Lung (tissue), 12 donors: ENCODE data around the gene STAT5B. TPM values are rescaled to one million over a fixed set of nuclear protein-coding genes. Genes with fewer than 3 reads are reported as not detected.

Experiments used
- ATAC-seq: fragments of 200-7000 bp; cut with Tn5 transposase; one replicate; pipeline ENCODE4 v1.9.1; 2020; ENCODE audit warnings: moderate number of reproducible peaks; ENCODE audit not compliant: insufficient read depth, low FRiP score
- DNase-seq, 3 donors: peaks; one replicate each; pipeline ENCODE4 v3.0.0-alpha.2; 2013 to 2017
- H3K27ac ChIP-seq, 2 donors: one replicate each; pipeline ENCODE4 v1.5.1; 2013; ENCODE audit warnings: mild to moderate bottlenecking in 2 of 2, moderate library complexity in 2 of 2, control low read depth in 1 of 2, inconsistent platforms in 1 of 2, low read depth in 1 of 2, low read length in 1 of 2
- H3K27me3 ChIP-seq, 3 donors: one replicate each; pipeline ENCODE4 v1.5.1; 2013; ENCODE audit warnings: low read length in 2 of 3; ENCODE audit not compliant: control insufficient read depth in 3 of 3, insufficient read depth in 3 of 3
- H3K36me3 ChIP-seq, 4 donors: one replicate each; pipeline ENCODE4 v1.5.1; 2013; ENCODE audit warnings: low read length in 4 of 4, mild to moderate bottlenecking in 1 of 4, moderate library complexity in 1 of 4; ENCODE audit not compliant: control insufficient read depth in 4 of 4, insufficient read depth in 4 of 4
- H3K4me1 ChIP-seq, 5 donors: one replicate each; pipeline ENCODE4 v1.5.1; 2013; ENCODE audit warnings: low read length in 5 of 5, mild to moderate bottlenecking in 2 of 5, moderate library complexity in 1 of 5; ENCODE audit not compliant: control insufficient read depth in 5 of 5, insufficient read depth in 5 of 5
- H3K4me3 ChIP-seq: one replicate; pipeline ENCODE4 v1.5.1; 2013; ENCODE audit warnings: mild to moderate bottlenecking, control low read depth, moderate library complexity
- H3K9ac ChIP-seq, 2 donors: one replicate each; pipeline ENCODE4 v1.5.1; 2013; ENCODE audit warnings: low read length in 2 of 2, control low read depth in 1 of 2; ENCODE audit not compliant: insufficient read depth in 1 of 2
- H3K9me3 ChIP-seq, 4 donors: one replicate each; pipeline ENCODE4 v1.5.1; 2013; ENCODE audit warnings: low read length in 3 of 4, mild to moderate bottlenecking in 1 of 4, moderate library complexity in 1 of 4; ENCODE audit not compliant: control insufficient read depth in 4 of 4, insufficient read depth in 3 of 4
- WGBS, 2 donors: extraction: QIAGEN DNeasy Blood & Tissue Kit; methylation state at CpG; one replicate each; pipeline ENCODE4 v1.1.7; 2013; 5-methylcytosine and 5-hydroxymethylcytosine counted together
- polyA plus RNA-seq, 2 donors: library from polyadenylated mRNA; stranded (reverse); fragments of 200-250 nt; gene quantifications; one replicate each; pipeline ENCODE4 v1.2.1, GENCODE V29; 2013
- total RNA-seq, 2 donors: library from RNA; depleted of rRNA in 1 of 2; stranded (reverse); fragments of >200 nt in 1 of 2; gene quantifications; one replicate each; pipeline ENCODE4 v1.2.1, GENCODE V29; 2014 to 2021
- TF ChIP-seq, protein P1 (sequence below): IDR thresholded peaks from 2 replicates; pipeline ENCODE4 v1.5.1; 2012; ENCODE audit warnings: mild to moderate bottlenecking; ENCODE audit errors: control extremely low read depth, extremely low read depth
- donor health status: control.
- donor health status: control.
- donor health status: Bipolar disorder and iron deficiency.
- donor health status: healthy.
- donor health status: DM: yes; HTN: yes; CAD: no.

STAT5B gene
- total and polyA plus RNA-seq, 4 donors = 23.3 to 53.6 (median 48.1) TPM

DNA sequence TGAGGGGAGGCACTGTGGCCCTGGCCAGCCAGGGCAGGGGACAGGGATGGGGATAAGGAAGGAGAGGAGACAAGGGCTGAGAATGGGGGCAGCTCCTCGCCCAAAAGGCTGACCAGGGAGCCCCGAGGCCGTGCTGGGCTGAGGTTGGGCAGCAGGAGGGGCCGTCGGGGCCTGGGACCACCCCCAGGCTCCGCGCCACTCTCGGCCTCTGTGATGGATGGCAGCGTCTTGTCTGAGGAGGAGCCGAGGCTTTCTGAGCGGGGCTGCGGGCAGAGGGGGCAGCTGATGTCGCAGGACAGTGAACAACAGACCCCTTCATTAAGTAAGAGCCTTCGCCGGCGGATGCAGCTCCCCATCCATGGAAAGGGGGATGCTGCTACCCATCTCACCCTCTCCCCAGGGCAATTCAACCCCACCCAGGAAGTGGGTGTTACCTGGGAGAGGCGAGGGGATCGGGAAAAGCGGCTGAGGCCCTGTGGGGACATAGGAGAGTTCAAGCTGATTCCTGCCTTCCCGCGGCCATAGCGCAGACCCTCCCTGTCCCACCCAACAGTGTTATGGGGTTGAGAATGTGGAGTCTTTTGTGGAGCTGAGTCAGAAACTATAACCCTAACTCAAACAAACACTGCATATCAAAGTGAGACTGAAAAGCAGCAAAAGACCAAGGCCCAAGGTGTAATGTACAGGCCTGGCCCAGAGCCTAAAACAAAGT, 112.3 kb downstream of the STAT5B start:
- 68 to 73% methylated on average over 18 to 22 of the region's 22 CpGs for WGBS, 2 donors
- ATAC-seq (no peak), DNase-seq (no peak)
- no peaks in the 10 kb centered on the region for H3K9me3 ChIP-seq
- no peaks in the 10 kb centered on the region for H3K36me3 ChIP-seq
- no peak overlapping the region for H3K4me3 ChIP-seq
- TF ChIP-seq, protein P1, sequence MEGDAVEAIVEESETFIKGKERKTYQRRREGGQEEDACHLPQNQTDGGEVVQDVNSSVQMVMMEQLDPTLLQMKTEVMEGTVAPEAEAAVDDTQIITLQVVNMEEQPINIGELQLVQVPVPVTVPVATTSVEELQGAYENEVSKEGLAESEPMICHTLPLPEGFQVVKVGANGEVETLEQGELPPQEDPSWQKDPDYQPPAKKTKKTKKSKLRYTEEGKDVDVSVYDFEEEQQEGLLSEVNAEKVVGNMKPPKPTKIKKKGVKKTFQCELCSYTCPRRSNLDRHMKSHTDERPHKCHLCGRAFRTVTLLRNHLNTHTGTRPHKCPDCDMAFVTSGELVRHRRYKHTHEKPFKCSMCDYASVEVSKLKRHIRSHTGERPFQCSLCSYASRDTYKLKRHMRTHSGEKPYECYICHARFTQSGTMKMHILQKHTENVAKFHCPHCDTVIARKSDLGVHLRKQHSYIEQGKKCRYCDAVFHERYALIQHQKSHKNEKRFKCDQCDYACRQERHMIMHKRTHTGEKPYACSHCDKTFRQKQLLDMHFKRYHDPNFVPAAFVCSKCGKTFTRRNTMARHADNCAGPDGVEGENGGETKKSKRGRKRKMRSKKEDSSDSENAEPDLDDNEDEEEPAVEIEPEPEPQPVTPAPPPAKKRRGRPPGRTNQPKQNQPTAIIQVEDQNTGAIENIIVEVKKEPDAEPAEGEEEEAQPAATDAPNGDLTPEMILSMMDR = no peak
- H3K27ac ChIP-seq = no peak overlapping the region
- H3K4me1 ChIP-seq = peaks cover 0 to 16% (median 5%) of the 10 kb centered on the region in 5 donors
- H3K9ac ChIP-seq = no peak overlapping the region
- H3K27me3 ChIP-seq = no peaks in the 10 kb centered on the region

DNA sequence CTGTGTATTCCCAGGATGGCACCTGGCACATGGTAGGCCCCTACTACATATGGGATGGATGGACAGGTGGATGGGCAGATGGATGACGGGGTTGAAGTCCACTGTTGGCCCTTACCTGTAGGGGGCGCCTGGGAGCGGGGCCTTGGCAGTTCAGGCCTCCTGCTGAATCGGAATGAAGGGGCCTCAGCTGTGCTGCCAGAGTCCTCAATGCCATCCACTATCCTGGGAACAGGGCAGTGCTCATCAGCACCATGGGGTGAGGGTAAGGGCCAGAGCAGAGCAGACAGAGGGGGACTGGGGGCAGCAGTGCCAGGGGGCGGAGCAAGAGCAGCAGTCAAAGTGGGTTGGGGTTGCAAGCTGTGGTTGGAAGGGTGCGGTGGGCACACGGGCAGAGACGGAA, 113.1 kb downstream of the STAT5B start:
- DNase-seq (no peak), ATAC-seq (no peak)
- Histone ChIP-seq H3K4me1 (peaks cover 0 to 16% (median 5%) of the 10 kb centered on the region in 5 donors), H3K36me3 (no peaks in the 10 kb centered on the region), H3K9me3 (no peaks in the 10 kb centered on the region), H3K27ac (no peak overlapping the region), H3K27me3 (no peaks in the 10 kb centered on the region), H3K4me3 (no peak overlapping the region), H3K9ac (no peak overlapping the region)
- WGBS, 2 donors = 60 to 66% methylated on average over 8 of the region's 8 CpGs
- TF ChIP-seq, protein P1 = no peak

DNA sequence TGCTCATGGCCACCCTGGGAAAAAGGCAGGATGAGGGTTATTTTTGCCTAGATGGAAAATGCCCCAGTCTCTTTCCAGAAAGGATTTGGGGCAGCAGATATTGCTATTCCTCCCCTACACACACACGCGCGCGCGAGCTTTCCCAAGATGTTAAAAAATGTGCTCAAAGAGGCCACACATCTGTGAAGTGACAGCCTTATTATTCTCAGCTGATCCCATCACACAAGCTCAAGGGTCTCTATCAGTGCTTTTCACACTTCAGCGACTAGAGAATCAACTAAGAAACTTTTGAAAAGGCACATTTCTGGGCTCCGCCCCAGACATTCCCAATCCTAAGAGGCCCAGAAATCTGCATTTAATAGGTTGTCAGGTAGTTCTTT, 115.7 kb downstream of the STAT5B start:
- Histone ChIP-seq H3K36me3 (no peaks in the 10 kb centered on the region), H3K9ac (no peak overlapping the region), H3K4me3 (no peak overlapping the region), H3K4me1 (peaks cover 0 to 16% (median 5%) of the 10 kb centered on the region in 5 donors), H3K27ac (no peak overlapping the region), H3K9me3 (no peaks in the 10 kb centered on the region), H3K27me3 (no peaks in the 10 kb centered on the region)
- TF ChIP-seq, protein P1 = no peak
- ATAC-seq = no peak
- WGBS, 2 donors = 81 to 91% methylated on average over 7 of the region's 7 CpGs
- peak; percentile 33 to 73 (median 61) for DNase-seq
